Activated CD8-positive, alpha-beta memory T cell treated with anti-CD3 and anti-CD28 coated beads for 36 hours (primary cell): ENCODE results near the gene PPM1E. TPM values are rescaled to one million over a fixed set of nuclear protein-coding genes. Genes with fewer than 3 reads are reported as not detected.

ENCODE experiments used
- CTCF ChIA-PET: fragments of 350-600 bp; sonication (Branson Sonifier 250); formaldehyde crosslinking; loops from one replicate; lab custom pipeline; 2021; ENCODE audit warnings: antibody characterized with exemption; lab: Charles Lee
- POLR2A ChIA-PET: fragments of 350-600 bp; sonication (Branson Sonifier 250); formaldehyde crosslinking; loops from one replicate; lab custom pipeline; 2021; ENCODE audit warnings: antibody characterized with exemption; lab: Charles Lee
- total RNA-seq, 2 experiments: library from RNA; stranded (reverse); gene quantifications; one replicate each; pipeline ENCODE4 v1.2.3, GENCODE V29; 2021

The PPM1E gene
- total RNA-seq, 2 experiments from 2014 or later = 0.02 TPM; not detected in 1

DNA sequence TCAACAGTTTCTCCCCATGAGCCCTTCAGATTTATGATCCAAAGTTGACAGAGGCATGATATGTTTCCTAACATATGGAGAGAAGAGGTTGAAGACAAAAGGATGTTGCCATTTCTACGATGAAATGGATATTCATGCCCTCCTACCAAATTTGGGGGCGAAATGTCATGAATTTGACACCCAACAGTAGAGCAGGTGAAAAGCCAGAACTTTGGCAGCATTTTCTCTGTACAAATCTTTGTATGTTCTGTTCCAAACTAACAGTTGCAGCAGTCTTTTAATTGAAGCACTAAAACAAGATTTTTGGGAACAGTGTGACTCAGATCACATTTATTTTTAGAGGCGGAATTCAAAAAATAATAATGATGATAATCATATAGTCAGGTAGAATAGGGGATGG lies 220.9 kb downstream of the PPM1E start:
- POLR2A ChIA-PET = no interaction called here
- CTCF ChIA-PET = no interaction called here

DNA sequence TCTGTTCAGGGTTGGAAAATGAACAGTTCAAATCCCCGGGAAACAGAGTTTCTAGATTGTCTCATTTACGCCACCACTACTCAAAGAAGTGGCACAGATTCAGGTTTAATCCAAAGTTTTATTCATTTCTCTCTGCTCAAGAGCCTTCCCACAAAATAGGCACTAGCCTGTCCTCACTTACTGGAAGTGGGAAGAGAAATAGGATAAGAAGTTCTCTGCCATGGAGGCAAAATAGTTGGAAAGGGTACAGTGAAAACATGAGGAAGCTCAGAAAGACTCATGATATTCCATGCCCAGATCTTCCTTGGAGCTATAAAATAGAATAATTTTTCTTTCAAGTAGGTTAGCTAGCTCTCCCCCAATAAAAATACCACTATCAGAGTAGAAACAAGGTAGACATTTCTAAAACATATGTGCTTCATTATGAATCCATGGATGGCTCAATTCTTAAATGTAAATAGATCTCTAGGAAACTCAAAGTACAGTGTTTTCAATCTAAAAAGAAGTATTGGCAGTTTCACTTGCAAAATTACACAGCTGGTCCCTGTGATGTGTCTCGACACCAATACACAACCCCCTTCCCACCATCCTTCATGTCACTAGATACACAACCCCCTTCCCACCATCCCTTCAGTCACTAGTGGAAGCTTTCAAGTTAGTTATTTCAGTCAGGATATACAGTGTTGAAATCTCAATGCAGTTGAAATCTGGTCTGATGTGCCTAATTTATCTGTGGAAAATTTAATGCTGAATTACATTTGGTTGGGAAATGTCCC lies 225.2 kb downstream of the PPM1E start:
- ChIA-PET CTCF (no interaction called here), POLR2A (no interaction called here)

DNA sequence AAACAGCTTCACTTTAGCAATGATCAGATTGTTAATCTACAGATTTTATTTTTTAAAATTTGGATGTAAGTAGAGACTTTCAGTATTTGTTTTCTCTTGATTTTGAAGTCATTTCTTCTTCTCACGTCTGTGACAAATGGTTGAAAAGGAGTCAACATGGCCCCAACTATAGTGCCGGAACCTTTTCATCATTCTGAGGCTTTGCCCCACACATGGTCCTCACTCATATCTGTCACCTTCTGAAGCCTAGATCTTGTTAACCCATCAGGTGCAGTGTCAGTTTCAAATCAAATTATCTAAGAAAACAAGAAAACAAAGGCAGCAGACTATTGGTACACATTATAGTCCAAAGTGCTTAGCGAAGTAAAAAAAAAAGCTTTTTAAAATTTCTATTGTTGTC lies 227.0 kb downstream of the PPM1E start:
- ChIA-PET POLR2A (no interaction called here), CTCF (no interaction called here)

DNA sequence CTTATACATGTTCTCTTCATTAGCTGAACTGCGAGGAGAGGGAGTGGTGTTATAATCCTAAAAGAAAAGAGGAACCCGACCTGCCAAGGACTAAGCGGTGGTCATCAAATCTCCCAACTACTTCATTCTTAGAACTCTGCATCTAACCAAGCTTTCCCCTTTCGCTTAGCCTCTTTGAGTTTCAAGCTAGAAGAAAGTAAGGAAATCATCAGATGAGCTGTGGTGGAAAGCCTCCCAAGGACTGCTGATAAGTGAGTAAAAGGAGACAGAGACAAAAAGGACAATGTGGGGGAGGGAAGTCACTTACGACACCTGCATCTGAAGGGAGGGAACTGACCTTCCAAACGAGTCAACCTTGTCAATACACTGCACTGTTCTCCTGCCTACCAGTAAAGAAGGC lies 229.7 kb downstream of the PPM1E start:
- ChIA-PET CTCF (no interaction called here), POLR2A (interaction anchor here (0.5 kb wide), 1 partner anchor 398 kb away, joined by 3 read pairs; no protein-coding TSS in a partner anchor)

DNA sequence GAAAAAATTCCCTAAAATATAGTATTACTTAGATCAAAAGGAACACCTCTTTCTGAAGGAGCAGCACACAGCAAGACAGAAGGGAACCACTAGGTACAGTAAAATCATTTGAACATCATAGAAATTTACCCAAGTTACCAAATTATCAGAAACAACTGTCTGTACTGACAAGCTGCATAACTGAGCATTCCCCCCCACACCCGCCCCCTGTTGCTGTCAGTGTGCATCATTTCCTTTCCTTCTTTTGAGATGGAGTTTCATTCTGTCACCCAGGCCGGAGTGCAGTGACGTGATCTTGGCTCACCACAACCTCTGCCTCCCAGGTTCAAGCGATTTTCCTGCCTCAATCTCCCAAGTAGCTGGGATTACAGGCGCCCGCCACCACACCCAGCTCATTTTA lies 230.3 kb downstream of the PPM1E start:
- POLR2A ChIA-PET = no interaction called here
- CTCF ChIA-PET = no interaction called here

DNA sequence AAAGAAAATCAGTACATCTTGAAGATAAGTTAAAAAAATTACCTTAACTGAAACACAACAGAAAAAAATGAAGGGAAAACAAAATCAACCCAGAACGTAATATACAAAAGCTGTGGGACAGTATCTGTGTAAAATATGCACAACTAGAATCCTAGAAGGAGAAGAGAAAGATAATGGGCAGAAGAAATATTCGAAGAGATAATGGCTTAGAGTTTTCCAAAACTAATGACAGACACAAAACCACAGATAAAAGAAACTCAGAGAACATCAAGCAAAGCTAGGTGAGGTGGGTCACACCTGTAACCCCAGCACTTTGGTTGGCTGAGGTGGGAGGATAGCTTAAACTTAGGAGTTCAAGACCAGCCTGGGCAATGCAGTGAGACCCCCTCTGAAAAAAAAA lies 234.0 kb downstream of the PPM1E start:
- CTCF ChIA-PET = no interaction called here
- POLR2A ChIA-PET = no interaction called here

DNA sequence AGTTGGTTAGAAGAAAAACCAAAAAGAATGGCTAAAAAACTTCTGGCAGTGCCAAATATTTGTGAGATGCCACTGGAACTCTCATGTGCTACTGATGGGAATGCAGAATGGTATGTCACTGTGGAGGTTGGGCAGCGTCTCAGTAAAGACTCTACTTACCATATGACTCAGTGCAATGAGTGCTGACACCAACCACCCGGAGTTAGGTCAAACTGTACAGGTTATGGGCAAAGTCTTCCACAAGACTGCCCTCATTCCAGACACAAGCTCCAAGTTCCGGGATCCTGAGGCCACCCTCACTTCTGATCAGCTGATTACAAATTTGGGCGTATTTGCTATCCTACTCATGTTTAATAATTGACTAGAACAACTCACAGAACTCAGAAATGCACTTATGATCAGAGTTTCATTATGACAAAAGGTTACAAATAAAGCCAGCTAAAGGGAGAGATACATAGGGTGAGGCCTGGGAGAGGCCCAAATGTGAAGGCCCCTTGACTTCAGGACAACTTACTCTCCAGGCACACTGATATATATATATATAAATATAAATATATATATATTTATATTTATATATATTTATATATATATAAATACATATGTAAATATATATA lies 236.2 kb downstream of the PPM1E start:
- CTCF ChIA-PET = interaction anchor here (1.1 to 2.0 kb wide), 2 partner anchors 12 to 13 kb away, joined by 4 to 5 read pairs; no protein-coding TSS in a partner anchor
- POLR2A ChIA-PET = interaction anchor here (0.6 to 1.2 kb wide), 2 partner anchors 361 to 836 kb away, joined by 3 to 4 read pairs; no protein-coding TSS in a partner anchor

DNA sequence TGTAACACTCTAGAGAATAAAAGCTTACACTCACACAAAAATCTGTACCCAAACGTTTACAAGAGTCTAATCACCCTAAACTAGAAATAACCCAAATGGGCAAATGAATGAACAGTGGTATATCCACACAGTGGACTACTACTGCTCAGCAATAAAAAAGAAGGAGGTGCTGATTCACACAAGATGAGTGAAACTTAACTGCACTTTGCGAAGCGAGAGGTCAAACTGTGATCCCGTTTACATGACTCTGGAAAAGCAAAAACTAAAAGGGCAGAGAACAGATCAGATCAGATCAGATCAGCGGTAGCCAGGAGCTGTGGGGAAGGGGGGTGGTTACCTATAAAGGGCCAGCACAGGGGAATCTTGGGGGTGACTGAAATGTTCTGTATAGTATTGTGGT lies 237.7 kb downstream of the PPM1E start:
- POLR2A ChIA-PET = no interaction called here
- CTCF ChIA-PET = no interaction called here

DNA sequence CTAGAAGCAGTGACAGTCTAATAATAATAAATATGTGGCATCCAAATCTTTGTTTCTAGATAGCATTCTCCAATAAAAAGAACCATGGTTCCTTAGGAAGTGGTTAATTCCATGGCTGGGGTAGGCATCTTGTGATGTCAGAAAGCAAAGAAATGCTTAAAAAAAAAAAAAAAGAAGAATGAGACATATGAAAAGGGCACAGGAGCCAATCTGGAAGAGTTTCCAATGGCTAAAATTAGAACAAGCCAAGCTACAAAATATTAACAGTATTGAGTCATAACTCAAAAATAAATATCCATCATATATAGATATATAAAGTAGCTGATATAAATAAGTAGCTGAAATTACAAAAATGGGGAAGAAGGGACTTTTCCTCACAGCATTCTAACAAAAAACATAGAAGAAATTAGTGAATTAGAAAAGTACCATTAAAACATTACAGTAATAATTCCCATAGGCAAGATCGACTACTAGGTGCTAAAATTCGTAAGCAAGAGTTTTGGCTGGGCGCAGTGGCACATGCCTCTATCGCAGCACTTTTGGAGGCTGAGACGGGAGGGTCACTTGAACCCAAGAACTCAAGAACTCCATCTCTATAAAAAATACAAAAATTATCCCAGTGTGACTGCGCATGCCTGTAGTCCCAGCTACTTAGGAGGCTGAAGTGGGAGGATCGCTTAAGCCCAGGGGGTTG lies 239.7 kb downstream of the PPM1E start:
- POLR2A ChIA-PET = interaction anchor here (0.6 kb wide), 1 partner anchor 278 kb away, joined by 4 read pairs; no protein-coding TSS in a partner anchor
- CTCF ChIA-PET = no interaction called here

DNA sequence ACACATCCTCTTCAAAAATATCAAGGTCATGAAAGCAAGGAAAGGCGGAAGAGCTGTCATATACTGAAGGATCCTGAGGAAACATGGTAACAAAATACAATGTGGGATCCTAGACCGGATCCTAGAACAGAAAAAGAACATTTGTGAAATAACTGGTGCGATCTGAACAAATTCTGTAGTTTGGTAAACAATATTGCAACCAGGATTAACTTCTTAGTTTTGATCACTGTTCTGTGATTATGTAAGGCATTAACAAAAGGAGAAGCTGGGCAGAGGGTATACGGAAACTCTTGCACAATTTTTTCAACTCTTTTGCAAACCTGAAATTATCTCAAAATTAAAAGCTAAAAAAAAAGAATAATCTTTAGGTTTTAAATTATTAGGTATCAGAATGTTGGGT lies 241.3 kb downstream of the PPM1E start:
- POLR2A ChIA-PET = no interaction called here
- CTCF ChIA-PET = no interaction called here

DNA sequence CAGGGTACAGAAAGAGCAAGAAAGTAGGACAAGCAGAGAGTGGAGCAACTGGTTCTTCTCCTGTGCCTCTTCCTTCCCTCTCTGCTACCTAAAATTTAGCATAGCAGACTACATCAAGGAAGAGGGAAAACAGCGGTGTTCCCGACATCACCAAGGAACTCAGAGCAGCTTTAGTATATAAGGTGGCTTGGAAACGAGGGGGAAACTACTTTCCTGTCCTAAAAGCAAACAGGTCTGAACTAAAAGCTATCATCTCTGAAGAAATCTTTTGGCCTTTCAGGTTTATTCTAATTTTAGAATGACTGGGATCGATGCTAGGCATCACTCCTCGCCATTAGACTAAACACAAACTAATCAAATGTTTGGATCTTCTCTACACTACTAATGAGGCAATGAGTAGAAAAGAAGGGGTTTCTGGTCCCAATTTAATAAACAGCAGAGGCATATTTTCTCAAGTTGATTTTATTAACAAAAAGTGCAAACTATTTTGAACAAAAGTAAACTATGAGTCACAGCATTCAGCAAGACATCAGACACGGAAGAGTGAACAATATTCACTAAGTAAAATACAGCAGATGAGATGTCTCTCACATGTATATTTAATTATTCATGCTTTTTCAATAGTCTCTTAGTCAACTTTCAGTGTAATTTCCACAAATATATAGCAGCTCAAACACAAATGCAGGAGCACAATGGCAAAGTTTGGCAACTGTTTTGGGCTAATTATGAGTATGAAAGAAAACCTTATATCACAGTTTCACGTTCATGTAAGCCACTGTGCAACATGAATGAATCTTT lies 242.3 kb downstream of the PPM1E start:
- CTCF ChIA-PET = no interaction called here
- POLR2A ChIA-PET = no interaction called here

DNA sequence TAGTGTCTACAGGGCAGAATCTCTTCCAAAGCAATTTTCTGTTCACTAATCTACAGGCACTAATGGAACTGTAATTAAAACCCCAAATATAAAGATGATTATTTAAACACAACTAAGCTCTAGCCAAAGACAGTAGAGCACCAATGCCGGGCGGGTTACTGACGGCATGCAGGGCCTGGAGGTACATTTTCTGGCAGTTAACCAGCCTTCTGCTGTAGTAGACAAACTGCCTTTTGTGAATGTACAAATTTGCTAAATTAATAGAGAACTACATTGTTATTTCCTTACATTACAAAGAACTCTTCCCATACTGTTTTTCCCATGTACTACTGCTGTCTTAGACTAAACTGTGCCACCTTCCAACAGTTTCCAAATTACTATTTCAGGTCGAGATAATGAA lies 243.2 kb downstream of the PPM1E start:
- ChIA-PET POLR2A (no interaction called here), CTCF (no interaction called here)

DNA sequence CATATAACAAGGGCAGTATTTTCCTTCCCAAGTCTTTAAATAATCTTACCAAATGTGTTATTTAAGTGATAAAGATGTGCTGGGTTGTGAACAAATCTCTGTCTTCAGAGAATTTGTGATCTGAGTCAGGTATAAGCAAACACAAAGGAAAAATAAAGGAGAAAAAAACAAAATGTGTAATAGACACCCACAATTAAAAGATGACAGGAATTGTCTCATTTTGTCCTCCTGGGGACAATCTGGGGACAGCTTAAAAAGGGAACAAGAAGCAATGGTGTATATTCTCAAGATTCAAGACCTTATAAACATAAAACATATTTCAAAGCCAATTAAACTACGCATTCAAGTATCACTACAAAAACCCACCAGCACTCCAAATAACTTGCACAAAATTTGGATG lies 243.8 kb downstream of the PPM1E start:
- POLR2A ChIA-PET = no interaction called here

DNA sequence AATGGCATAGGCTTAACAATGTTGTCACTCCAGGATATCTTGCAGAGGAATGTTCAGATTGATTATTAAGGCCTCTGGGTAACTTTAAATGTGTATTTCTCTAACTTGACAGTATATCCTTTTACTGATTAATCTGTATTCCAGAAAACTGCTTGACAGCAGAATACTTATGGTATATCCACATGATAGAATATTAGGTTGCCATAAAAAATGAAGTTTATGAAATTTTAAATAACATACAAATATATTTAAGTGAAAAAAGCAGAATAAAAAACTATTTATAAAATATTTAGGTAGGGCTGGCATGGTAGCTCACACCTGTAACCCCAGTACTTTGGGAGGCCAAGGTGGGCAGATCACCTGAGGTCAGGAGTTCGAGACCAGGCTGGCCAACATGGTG lies 244.4 kb downstream of the PPM1E start:
- CTCF ChIA-PET = no interaction called here
- POLR2A ChIA-PET = no interaction called here

More for the DNA sequence above, 243.8 kb downstream of the PPM1E start:
- CTCF ChIA-PET = no interaction called here

DNA sequence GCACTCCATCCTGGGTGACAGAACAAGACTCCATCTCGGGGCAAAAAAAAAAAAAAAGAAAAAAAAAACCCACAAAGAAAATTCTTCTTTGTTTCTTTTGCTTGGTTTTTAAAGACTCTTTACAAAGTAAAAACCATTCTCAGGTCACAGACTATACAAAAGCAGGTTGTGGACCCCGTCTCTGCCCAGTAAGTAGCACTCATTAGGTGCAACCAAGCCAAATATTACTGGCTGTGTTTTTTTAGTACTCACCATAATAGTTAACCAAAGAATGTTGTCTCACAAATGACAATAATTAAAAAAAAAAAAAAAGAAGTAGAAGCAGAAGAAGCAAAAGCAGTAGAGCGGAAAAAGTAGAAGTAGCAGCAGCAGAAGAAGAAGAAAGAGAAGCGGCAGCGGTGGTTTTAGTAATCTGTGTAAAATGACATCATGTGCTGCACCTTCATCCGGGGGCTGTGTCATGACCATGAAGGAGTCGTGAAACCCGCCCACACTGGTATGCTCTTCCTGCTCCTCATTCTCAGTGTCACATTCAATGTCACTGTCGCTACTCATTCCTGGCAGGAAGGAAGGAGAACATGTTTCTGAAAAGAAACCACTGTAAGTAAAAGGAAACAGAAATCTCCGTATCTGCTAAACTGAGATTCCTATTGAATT lies 245.6 kb downstream of the PPM1E start:
- CTCF ChIA-PET = no interaction called here
- POLR2A ChIA-PET = no interaction called here

DNA sequence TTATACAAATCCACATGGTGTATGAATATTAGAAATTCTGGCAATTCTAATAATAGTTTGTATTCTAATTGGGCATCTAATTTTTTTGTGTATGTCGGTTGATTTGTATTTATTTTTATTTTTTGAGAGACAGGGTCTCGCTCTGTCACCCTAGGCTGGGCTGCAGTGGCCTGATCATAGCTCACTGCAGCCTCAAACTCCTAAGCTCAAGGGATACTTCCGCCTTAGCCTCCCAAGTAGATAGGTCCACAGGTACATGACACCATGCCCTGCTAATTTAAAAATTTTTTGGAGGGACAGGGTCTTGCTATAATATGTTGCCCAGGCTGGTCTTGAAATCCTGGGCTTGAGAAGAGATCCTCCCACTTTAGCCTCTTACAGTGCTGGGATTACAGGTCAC lies 246.5 kb downstream of the PPM1E start:
- CTCF ChIA-PET = interaction anchor here (0.6 to 0.9 kb wide), 2 partner anchors 216 to 286 kb away, joined by 3 read pairs; no protein-coding TSS in a partner anchor
- POLR2A ChIA-PET = no interaction called here

DNA sequence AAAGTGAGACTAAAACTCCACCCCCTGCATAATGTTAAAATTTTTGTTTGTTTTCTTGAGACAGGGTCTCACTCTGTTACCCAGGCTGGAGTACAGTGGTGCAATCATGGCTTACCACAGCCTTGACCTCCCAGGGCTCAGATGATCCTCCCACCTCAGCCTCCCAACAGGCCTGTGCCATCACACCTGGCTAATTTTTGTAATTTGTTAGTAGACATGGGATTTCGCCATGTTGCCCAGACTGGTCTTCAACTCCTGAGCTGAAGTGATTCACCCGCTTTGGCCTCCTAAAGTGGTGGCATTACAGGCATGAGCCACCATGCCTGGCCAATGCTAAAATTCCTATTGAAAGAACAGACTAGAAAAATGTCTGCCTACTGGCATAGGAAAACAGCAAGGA lies 247.2 kb downstream of the PPM1E start:
- CTCF ChIA-PET = interaction anchor here (0.9 kb wide), 1 partner anchor 286 kb away, joined by 3 read pairs; no protein-coding TSS in a partner anchor
- POLR2A ChIA-PET = no interaction called here

DNA sequence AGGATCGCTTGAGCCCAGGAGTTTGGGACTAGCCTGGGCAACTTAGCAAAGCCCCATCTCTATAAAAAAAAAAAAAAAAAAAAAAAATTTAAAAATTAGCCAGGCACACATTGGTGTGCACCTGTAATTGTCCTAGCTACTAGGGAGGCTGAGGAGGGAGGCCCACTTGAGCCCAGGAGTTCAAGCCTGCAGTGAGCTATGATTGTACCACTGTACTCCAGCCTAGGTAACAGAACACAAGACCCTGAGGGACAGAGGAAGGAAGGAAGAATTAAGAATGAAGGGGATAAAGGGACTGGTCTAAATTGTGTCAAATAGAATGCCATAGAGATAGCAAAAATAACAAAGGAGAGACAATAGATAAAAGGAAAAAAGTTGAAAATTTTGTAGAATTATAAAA lies 248.2 kb downstream of the PPM1E start:
- CTCF ChIA-PET = interaction anchor here (0.7 to 1.8 kb wide), 5 partner anchors 13 to 483 kb away, joined by 3 to 7 read pairs (median 4); no protein-coding TSS in a partner anchor
- POLR2A ChIA-PET = no interaction called here
